ENCODE data around the gene APLF.

- TF ChIP-seq CTCF (IDR thresholded peaks at IDR 0.05; ENCODE audit: poor library complexity) (no peak), EZH2 (IDR thresholded peaks at IDR 0.05; ENCODE audit: borderline replicate concordance) (no peak), EZH2phosphoT487 (IDR thresholded peaks at IDR 0.05; ENCODE audit: low read depth, severe bottlenecking, unreplicated experiment) (no peak)
These were observed 95.5 kb downstream of the APLF start for GRCh38 chr2:68562934-68563333.
